ENCODE data around the gene FAM118B.
"Not testable (repeated sequence)": the region's sequence is repeated elsewhere in the genome, so short reads cannot be mapped to it uniquely, and the experiment has no call there.

The FAM118B gene

DNA sequence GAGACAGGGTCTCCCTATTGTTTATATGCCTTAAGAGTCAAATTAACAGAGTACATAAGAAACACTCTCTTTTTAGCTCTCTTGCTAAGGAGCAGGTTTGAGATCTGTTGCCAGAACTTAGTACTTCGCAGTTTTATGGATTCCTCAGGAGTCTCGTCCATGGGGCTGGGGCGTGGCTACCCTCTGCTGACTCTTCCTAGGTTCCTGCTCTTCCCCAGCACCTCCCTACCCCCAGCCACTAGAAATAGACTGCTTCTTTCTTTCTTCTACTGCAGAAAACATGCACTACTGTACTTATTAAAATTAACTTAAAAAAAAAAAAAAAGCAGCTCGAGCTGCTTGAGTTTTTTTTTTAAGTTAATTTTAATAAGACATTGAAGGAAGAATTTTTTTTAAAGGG is 8.0 kb downstream of the FAM118B start:
- DNase-seq = no peak

DNA sequence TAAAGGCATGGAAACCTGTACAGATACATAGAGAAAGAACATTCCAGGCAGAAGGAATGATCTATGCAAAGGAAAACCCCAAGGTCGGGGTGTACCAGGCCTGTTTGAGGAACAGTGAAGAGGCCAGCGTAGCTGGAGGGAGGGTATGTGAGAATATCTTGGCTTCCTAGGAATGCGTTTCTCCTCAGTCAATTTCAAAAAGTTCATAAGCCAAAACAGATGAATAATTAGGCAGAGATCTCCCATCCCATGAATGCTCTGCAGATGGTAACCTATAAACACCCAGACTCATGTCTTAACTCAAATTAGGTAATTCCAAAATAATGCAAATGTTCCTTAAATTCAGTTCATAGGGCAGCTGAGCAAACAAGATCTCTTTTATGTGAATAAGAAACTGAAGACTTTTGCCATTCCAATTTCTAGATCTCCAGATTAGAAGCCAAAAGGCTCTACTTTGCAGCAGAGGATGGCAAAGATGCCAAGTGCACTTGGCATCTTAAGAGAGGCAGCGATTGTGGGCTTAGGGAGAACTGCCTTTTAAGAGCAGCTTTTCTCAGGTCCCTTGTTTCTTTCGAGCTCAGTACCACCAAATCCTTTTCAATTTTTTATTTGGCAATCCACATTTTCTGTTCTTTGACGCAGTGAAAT is 13.2 kb downstream of the FAM118B start:
- no peak for DNase-seq

DNA sequence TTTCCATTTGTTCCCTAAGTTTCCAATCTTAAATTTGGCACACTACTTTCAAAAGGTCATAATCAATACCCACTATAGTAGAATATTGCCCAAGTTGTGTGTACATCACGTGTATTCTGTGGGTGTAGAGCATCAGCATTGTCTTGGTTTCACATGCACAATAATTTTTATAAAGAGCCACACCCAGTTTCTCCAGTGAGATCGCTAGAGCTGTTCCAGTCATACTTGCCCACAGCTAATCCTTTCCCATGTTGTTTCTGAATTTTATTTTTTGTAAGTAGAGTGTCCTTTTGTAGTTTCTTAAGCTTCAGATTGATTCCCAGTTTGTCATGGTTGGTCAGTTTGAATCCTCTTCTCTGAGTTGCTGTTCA is 13.7 kb downstream of the FAM118B start:
- DNase-seq = no peak

DNA sequence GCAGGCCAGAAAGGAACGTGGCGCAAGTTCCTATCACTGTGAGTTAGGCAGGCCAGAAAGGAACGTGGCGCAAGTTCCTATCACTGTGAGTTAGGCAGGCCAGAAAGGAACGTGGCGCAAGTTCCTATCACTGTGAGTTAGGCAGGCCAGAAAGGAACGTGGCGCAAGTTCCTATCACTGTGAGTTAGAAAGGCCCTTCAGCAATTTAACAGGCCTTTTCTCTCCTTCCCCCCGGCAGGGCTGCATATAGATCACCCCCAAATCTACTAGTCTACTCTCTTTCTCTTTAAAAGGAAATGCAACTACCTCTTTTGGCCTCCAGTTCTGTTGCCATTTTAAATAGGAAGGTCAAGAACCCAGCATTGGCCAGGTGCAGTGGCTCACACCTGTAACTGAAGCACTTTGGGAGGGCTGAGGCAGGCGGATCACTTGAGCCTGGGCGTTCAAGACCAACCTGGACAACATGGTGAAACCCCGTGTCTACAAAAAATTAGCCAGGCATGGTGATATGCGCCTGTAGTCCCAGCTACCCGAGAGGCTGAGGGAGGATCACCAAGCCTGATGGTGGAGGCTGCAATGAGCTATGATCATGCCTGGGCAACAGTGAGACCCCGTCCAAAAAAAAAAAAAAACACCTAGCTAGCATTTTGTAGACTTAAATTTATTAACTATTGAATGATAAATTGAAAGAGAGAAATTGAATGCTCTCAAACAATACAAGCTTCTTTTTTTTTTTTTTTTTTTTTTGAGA is 14.9 kb downstream of the FAM118B start:
- no peak for DNase-seq

DNA sequence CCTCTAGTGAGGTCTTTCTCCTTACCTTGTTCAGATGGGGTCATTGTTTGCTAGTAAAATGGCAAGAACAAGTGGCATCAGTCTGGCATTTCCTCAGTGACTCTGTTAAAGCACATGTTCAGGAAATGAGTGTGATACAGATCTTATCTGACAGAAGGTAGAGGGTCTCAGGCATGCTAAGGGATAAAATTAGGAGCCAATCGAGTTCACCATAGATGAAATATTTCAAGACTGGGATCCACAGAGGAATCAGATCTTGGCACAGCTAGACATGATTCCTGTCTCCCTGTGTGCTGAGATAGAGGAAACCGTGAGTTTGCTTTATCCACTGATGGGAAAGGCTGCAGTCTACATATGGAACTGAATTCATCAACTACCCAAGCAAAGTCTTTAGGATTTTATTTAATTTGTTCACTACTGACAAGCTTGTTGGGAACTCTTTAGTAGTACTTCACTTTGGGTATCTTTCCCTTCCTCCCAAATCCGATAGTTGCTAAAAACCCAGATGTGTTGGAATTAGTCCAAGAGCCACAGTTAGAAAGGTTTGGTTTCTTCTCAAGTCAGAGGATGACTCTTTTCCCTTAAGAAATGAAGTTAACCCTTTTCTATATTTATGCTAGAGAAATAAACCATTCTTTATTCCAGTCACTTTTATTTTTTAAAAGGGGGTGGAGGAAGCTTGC is 18.4 kb downstream of the FAM118B start:
- no peak for DNase-seq

DNA sequence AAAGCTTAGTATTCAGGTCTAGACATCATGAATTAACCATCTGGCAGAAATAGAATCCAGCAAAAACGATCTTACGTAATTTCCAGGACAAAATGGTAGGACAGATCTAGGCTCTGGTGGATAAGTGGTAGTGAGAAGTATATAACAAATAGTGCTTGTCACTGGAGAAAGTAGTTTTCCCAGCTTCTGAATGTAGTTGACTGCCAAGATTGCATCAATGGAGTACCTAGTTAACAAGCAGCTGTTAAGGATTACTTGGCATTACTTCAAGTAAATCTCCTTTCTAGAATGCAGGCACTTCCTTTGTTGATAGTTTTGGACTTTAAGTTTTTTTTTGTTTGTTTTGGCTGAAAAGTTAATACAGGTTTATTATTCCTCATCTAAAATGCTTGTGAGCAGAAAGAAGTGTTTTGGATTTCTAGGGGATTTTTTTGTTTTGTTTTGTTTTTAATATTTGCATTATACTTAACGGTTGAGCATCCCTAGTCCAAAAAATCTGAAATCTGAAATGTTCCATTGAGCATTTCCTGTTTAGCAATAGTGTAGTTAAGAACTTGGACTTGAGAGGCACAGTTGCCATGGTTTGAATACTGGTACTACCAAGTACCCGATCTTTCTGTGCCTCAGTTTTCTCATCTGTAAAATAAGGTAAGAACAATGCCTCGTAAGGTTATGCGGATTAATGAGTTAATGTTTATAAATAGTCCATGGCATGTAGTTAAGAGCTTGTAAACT is 20.3 kb downstream of the FAM118B start:
- DNase-seq = no peak

DNA sequence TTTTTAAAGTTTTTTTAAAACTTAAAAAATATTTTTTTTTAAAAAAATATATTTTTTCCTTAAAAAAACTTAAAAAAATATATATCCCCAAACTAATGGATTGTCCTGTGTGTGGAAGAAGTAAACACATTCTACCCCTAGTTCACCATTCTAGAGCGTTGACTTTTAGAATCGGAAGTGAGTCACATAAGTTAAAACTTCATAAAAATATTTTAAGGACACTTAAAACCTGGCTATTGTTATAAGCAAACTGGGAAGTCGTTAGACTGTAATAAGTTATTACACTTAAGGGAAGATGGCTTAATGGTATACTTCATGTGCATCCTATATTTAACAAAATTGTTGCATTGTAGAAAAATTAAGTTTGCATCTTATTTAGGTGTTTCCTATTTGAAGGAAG is 21.1 kb downstream of the FAM118B start:
- DNase-seq = no peak

DNA sequence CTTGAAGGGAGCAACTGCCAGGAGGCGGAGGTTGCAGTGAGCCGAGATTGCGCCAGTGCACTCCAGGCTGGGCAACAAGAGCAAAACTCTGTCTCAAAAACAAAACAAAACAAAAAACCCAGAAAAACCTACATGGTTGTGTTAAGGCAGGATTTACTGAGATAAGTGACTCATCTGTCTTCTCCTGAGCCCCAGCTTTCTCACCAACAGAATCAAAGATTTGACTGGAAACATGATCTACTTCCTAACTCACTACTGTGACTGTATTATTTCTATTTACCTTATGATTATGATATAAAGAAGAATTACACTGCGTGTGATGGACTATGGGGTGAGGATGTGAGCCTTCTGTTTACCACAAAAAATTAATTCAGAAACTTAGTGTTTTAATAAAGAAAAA is 21.8 kb downstream of the FAM118B start:
- DNase-seq = no peak

DNA sequence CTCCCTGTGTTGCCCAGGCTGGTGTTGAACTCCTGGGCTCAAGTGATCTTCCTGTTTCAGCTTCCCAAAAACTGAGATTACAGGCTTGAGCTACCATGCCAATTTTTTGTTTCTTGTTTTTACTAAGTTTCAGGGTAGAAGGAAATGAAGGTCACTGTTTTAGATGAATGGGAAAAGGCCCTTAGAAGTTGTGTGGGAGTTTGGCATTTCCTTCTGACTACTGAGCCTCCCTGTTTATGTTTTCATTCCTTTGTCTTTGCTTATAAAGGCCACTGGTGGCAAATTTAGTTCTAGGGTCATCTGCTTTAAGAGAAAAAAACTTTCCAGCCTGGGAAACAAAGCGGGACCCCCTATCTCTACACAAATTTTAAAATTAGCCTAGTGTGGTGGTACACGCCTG is 35.1 kb downstream of the FAM118B start:
- no peak for DNase-seq

DNA sequence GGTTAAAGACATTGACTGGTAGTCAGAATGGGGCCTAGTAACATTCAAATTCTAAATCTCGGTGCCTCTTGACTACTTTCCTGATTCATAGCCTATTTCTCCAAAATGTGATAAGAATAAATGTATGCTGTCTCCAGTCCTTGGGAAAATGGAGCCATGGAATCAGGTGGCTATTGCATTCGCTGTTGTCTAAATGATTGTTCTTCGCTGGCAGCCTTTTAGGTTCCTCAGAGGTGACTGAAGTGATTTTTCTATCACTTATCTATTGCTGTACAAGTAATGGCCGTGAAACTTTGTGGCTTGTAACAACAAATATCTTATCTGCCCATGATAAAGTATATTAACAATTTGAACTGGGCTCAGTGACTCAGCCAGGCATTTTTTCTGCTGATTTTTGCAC is 41.7 kb downstream of the FAM118B start:
- no peak for DNase-seq

DNA sequence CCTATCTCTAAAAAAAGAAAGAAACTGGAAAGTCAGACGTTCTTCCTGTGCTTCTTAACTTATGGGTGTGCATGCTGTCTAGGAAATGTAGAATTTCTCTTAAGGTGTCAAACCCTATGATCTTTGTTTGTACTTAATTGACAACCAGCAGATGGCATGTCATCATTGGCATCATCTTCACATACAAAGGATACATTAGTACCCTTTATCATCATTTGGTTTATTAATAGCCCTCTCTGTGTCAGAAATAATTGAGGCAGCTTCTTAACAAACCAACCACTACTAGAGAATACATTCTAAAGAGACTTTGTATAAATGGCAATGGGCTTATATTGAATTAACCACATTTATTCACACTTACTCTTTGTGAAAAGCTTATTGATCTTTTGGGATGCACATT is 43.2 kb downstream of the FAM118B start:
- DNase-seq = no peak

DNA sequence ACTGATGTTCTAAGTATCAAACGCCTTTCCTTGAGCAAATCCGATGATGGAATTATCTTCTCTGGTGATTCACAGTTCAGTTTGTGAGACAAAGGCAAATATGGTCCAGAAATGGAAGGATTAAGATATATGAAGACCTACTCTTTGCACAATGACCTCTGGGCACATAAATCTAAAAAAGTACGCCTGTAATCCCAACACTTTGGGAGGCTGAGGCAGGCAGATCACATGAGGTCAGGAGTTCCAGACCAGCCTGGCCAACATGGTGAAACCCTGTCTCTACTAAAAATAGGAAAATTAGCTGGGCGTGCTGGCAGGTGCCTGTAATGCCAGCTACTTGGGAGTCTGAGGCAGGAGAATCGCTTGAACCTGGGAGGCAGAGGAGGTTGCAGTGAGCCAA is 43.9 kb downstream of the FAM118B start:
- DNase-seq = not testable (repeated sequence)

DNA sequence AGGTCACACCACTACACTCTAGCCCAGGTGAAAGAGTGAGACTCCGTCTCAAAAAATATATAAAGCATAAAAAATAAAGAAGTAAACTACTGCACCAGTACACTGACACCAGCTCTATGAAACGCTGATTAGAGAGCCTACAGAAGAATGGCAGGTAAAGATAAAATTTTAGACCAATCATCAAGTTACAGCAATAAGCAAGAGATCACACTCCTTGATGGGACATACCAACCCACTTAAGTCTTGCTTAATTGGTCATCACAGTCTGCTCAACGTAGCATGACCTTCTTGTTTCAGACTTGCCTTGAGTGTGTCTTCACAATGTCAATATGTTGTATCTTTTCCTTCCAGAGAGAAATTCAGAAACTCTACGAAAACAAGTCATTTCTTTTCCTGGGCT is 44.6 kb downstream of the FAM118B start:
- DNase-seq = no peak

DNA sequence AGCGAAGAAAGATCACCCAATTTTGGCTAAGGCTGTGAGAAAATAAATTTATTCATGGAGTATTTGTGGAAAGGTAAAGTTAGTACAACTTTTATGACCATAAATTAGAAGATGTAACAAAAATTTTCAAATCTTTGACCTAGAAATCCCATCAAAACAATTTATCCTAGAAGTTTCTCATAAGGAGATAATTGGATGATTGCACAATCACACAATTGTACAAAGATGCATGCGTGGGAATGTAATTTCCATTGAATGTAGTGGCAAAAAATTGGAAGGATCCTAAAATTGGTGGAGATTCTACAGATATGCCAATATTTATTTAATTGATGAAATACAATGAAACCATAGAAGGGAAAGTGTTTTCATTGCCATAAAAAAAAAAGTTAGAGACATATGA is 45.6 kb downstream of the FAM118B start:
- no peak for DNase-seq

DNA sequence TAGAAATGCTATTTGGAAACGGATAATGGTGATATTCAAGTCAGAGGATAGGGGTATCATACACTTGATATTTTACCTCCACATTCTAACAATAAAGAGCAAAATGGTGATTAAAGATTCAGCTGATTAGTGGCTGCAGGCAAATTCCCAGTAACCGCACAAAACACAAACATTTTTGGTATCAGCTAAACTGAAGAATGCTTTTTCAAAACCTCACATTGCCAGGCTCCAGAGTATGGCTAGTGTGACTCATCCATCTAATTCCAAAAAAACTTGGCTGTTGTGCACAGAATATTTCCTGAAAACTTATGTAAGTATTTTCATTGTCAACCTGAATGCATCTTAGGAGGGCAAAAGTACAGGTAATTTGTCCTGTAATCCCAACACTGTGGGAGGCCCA is 46.2 kb downstream of the FAM118B start:
- no peak for DNase-seq

DNA sequence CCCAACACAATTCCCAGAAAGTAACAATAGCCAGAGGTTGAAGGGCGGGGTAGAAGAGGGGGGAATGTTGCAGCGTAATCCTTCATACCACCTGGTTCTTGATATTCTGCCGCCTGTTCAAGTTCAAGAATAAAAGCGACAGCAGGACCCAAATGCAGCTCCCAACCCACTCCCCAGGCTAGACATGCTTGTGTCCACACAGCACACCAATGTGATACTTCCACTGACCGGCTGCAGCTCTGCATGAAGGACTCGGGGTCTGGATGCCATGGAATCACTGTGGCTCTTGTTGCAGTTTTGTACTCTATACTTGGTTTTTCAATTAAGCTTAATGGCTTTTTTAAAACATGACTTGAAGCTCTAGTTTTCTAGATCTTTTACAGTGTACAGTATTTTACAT is 50.6 kb downstream of the FAM118B start:
- no peak for DNase-seq

DNA sequence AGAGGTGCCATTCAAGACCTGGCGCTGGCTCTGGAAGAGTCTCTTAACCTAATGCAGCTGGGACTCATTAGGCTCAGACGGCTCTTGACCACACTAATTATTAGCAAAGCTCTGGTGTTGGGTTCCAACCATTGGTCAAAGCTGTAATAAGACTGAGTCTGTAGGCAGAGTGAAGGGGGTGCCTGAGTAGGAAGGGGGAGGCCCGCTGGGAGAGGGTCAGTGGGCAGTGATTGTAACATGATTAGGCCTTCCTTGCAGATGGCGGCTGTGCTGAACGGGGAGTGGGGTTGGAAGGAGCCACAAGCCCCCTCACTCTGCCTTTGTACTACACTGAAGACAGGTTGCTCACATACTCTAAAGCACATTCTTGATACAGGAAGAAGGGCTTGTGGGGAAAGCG is 51.9 kb downstream of the FAM118B start:
- no peak for DNase-seq

DNA sequence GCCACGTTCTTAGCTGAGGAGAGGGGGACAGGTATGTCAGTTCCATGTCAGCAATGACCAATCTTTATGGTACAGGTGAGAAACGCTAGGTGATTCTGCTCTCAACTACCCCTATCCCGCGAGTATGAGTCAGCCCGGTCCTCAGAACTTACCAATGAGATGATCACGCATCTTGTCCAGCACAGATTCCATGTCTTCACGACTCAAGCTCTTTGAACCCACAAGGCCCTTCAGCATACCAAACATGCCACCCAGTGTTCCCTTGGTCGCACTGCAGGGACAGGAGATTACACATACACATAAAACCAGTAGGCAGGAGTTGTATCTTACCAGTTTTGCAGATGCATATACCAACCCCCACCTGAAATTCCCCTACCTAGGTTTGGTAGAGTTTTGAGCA is 54.2 kb downstream of the FAM118B start:
- no peak for DNase-seq

DNA sequence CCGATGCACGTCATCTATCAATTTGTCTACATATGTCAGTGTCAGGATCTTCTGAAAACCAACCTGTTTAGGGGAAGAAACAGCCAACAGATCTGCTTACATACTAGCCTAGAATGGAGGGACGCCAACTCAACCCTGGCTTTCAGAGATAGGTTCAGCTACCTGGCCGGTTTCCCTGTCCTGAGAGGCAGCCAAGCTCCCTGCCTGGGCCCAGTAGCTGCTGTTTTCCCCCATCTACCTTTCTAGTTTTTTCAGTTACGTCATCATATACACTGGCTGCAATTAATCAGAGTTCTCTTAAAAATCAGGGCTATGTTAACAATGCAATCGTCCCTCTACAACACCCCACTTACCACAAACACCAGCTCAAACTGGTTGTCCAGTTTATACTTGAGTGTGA is 56.1 kb downstream of the FAM118B start:
- no peak for DNase-seq

DNA sequence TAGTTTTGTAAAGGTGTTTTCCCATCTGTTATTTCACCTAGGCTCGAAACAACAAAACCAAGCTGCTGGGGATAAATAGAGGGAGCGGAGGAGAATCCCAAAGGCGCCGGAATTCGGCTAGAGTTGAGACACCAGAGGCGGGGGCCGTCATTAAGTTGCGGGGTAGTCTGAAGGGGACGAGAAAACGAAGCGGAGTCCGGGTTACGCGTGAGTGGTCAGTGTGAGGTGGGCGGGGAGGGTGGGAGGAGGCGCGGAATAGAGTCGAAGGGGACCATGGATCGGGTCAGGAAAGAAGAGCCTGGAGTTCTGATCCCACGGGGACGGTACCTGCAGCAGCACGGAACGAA is 56.8 kb downstream of the FAM118B start:
- no peak for DNase-seq

DNA sequence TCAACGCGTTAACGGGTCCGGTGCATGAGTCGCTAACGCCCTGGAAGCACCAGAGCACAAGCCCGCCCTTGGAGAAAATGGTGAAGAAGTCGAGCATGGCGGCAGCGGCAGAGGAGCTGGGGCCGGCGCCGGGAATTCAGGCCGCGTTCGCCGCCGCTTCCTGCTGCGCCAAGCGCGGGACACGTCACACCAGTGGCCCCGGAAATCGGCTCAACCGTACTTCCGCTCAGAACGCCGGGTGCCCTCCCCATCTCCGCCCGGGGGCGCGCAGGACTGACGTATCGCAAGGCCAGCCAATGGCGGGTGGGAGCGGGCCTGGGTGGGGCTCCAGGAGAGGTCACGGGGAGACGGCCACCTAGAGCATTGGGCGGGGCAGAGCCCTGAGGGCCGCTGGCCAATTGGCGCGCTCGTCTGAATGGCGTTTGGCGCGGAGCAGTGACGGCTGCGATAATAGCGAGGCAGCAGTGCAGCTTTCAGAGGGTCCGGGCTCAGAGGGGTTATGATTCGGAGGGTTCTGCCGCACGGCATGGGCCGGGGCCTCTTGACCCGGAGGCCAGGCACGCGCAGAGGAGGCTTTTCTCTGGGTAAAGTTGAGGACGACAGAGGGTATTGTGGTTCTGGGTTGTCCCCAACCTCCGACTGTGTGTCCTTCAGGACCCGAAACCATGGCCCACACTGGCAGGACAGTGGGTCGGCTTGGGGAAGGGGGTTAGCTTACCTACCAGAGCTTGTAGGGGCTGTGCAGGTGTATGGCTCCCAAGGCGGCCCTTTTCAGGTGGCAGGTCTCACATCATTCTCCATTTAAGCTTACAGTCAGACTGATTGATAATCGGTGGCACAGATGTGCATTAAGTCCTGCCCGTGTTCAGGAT is 57.4 kb downstream of the FAM118B start, which contains the start of the genes FOXRED1 and SRPRA:
Gene FOXRED1 (plus strand): TSS at position 447 of the 872 bp plus-strand sequence. CDS start 53 bp downstream, at position 500.
Gene SRPRA (minus strand): TSS at position 188 of the 872 bp plus-strand sequence. CDS start 91 bp downstream, at position 97.
- DNase-seq = peak; percentile 99

DNA sequence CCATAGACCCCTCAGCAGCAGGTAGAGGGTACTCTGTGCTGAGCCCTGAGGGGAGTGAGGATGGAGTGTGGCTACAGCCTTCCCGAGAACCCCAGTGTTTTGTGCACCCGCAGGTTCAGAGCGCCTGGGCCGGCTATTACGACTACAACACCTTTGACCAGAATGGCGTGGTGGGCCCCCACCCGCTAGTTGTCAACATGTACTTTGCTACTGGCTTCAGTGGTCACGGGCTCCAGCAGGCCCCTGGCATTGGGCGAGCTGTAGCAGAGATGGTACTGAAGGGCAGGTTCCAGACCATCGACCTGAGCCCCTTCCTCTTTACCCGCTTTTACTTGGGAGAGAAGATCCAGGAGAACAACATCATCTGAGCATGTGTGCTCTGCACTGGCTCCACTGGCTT is 65.7 kb downstream of the FAM118B start:
- DNase-seq = no peak

Measured in CD4-positive, alpha-beta T cell treated with Interleukin-17A for 1 hour (primary cell).